AG08396 (cell line): ENCODE measurements around the gene CUL4A.
"Not testable (repeated sequence)": the region's sequence is repeated elsewhere in the genome, so short reads cannot be mapped to it uniquely, and the experiment has no call there.

Experiments
- DNase-seq: peaks from one replicate; pipeline ENCODE4 v3.0.0; 2012; ENCODE audit warnings: low spot score, mixed read lengths

CUL4A gene

GRCh38 chr13:113292021-113292862 is 82.8 kb downstream of the CUL4A start:
- peak; percentile 45 for DNase-seq

GRCh38 chr13:113293686-113294085 is 84.3 kb downstream of the CUL4A start:
- no peak for DNase-seq

- no peak for DNase-seq
Observed at GRCh38 chr13:113295776-113296175, 86.4 kb downstream of the CUL4A start.

- peak; percentile 99 for DNase-seq
Observed at GRCh38 chr13:113296823-113297369, 87.5 kb downstream of the CUL4A start, which contains the start of gene LAMP1. Gene LAMP1 (plus strand): TSS chr13:113297239. CDS start chr13:113297435, 196 bp downstream.

GRCh38 chr13:113297370-113298042 is 88.1 kb downstream of the CUL4A start:
- DNase-seq: peak; percentile 36

- no peak for DNase-seq
Observed at GRCh38 chr13:113298043-113298945, 88.9 kb downstream of the CUL4A start.

GRCh38 chr13:113299951-113300350 is 90.5 kb downstream of the CUL4A start:
- no peak for DNase-seq

- no peak for DNase-seq
Observed at GRCh38 chr13:113302986-113303385, 93.6 kb downstream of the CUL4A start.

GRCh38 chr13:113304121-113304520 is 94.7 kb downstream of the CUL4A start:
- DNase-seq: no peak

GRCh38 chr13:113305208-113305607 is 95.8 kb downstream of the CUL4A start:
- DNase-seq: peak; percentile 67

GRCh38 chr13:113307491-113307890 is 98.1 kb downstream of the CUL4A start:
- DNase-seq: no peak

GRCh38 chr13:113309473-113309872 is 100.1 kb downstream of the CUL4A start:
- DNase-seq: no peak

- DNase-seq: not testable (repeated sequence)
Observed at GRCh38 chr13:113314112-113314511, 104.7 kb downstream of the CUL4A start.

- DNase-seq: not testable (repeated sequence)
Observed at GRCh38 chr13:113314895-113315470, 105.6 kb downstream of the CUL4A start.

GRCh38 chr13:113315992-113316391 is 106.6 kb downstream of the CUL4A start:
- DNase-seq: no peak
